Measurements from ENCODE around the gene WNT7B. TPM values are rescaled to one million over a fixed set of nuclear protein-coding genes. Genes with fewer than 3 reads are reported as not detected.

Gene WNT7B
- polyA plus RNA-seq, 4 donors: 0.03 to 0.22 (median 0.03) TPM; not detected in 1

GRCh38 chr22:45999379-45999971, 22.5 kb upstream of the WNT7B start:
- 87 to 89% (median 88%) methylated on average over 14 of the region's 14 CpGs for WGBS, 3 donors
- no peak overlapping the region for H3K27ac ChIP-seq (ENCODE audit: low read depth in 1 of 3, low read length in 2 of 3)
- peaks cover 0 to 10% (median 0%) of the 10 kb centered on the region in 3 donors for H3K4me1 ChIP-seq (ENCODE audit: control insufficient read depth in 3 of 3, insufficient read depth in 2 of 3, low read depth in 1 of 3, low read length in 2 of 3)
- no peaks in the 10 kb centered on the region for H3K9me3 ChIP-seq (ENCODE audit: control insufficient read depth in 2 of 2, insufficient read depth in 1 of 2, low read depth in 1 of 2, low read length in 1 of 2)
- H3K27me3 ChIP-seq (ENCODE audit: control insufficient read depth in 3 of 3, insufficient read depth in 3 of 3, low read length in 3 of 3): no peaks in the 10 kb centered on the region
- no peaks in the 10 kb centered on the region for H3K36me3 ChIP-seq (ENCODE audit: control insufficient read depth in 3 of 3, insufficient read depth in 2 of 3, low read depth in 1 of 3, low read length in 3 of 3)
- DNase-seq: no peak
- H3K4me3 ChIP-seq (ENCODE audit: low read depth in 1 of 3, low read length in 3 of 3): no peak overlapping the region
- FAIRE-seq: no peak

- Histone ChIP-seq H3K36me3 (ENCODE audit: control insufficient read depth in 3 of 3, insufficient read depth in 2 of 3, low read depth in 1 of 3, low read length in 3 of 3) (no peaks in the 10 kb centered on the region), H3K4me3 (ENCODE audit: low read depth in 1 of 3, low read length in 3 of 3) (no peak overlapping the region), H3K9me3 (ENCODE audit: control insufficient read depth in 2 of 2, insufficient read depth in 1 of 2, low read depth in 1 of 2, low read length in 1 of 2) (no peaks in the 10 kb centered on the region), H3K27ac (ENCODE audit: low read depth in 1 of 3, low read length in 2 of 3) (peak overlapping the region in 1 of 3 donors; percentile 87), H3K4me1 (ENCODE audit: control insufficient read depth in 3 of 3, insufficient read depth in 2 of 3, low read depth in 1 of 3, low read length in 2 of 3) (peaks cover 0 to 10% (median 0%) of the 10 kb centered on the region in 3 donors), H3K27me3 (ENCODE audit: control insufficient read depth in 3 of 3, insufficient read depth in 3 of 3, low read length in 3 of 3) (no peaks in the 10 kb centered on the region)
- WGBS, 3 donors: 70 to 72% (median 71%) methylated on average over 13 of the region's 13 CpGs
- FAIRE-seq (no peak), DNase-seq (no peak)
These were observed 21.8 kb upstream of the WNT7B start for GRCh38 chr22:45998638-45999378.

- Histone ChIP-seq H3K4me1 (ENCODE audit: control insufficient read depth in 3 of 3, insufficient read depth in 2 of 3, low read depth in 1 of 3, low read length in 2 of 3) (peaks cover 0 to 10% (median 0%) of the 10 kb centered on the region in 3 donors), H3K36me3 (ENCODE audit: control insufficient read depth in 3 of 3, insufficient read depth in 2 of 3, low read depth in 1 of 3, low read length in 3 of 3) (no peaks in the 10 kb centered on the region), H3K27ac (ENCODE audit: low read depth in 1 of 3, low read length in 2 of 3) (peak overlapping the region in 2 of 3 donors; percentile 18 to 87), H3K27me3 (ENCODE audit: control insufficient read depth in 3 of 3, insufficient read depth in 3 of 3, low read length in 3 of 3) (no peaks in the 10 kb centered on the region), H3K4me3 (ENCODE audit: low read depth in 1 of 3, low read length in 3 of 3) (no peak overlapping the region), H3K9me3 (ENCODE audit: control insufficient read depth in 2 of 2, insufficient read depth in 1 of 2, low read depth in 1 of 2, low read length in 1 of 2) (no peaks in the 10 kb centered on the region)
- FAIRE-seq (no peak), DNase-seq (no peak)
- WGBS, 3 donors: 61 to 64% (median 63%) methylated on average over 16 to 17 of the region's 17 CpGs
These were observed 21.0 kb upstream of the WNT7B start for GRCh38 chr22:45997777-45998637.

DNA sequence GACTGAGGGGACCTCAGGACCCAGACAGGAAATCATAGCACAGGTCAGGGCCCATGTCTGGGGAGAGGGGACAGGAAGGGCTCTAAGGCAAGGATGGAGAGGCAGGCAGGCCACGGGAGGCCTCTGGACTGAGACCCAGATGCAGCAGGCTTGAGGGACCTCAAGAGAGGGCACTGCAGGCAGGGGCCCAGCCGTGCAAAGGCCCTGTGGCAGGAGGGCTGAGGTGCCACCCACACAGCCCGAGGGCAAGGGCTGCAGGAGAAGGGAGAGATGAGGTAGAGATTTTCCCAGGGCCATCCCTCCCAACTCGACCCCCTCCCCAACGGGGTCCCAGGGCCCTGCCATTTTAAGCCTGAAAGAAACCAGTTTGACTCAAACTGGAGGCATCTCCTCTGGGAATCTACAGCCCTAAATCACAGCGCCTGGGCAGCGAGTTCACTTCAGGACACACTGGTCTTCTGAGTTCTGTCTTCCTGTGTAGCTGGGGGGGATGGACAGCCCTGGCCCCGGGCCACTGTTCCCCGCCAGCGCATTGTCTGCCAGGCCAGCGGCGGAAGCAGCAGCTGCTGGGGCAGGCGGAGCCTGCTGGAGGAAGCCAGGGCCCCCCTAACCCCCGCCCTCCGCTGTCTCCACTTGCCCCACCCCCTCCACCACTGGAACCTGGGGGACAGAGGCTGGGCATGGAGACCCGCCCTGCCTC, 20.3 kb upstream of the WNT7B start:
- H3K27me3 ChIP-seq (ENCODE audit: control insufficient read depth in 3 of 3, insufficient read depth in 3 of 3, low read length in 3 of 3): no peaks in the 10 kb centered on the region
- FAIRE-seq: no peak
- no peaks in the 10 kb centered on the region for H3K9me3 ChIP-seq (ENCODE audit: control insufficient read depth in 2 of 2, insufficient read depth in 1 of 2, low read depth in 1 of 2, low read length in 1 of 2)
- peak overlapping the region; percentile 18 to 89 (median 37) for H3K27ac ChIP-seq (ENCODE audit: low read depth in 1 of 3, low read length in 2 of 3)
- DNase-seq: peak; percentile 17 to 66
- H3K4me1 ChIP-seq (ENCODE audit: control insufficient read depth in 3 of 3, insufficient read depth in 2 of 3, low read depth in 1 of 3, low read length in 2 of 3): peaks cover 0 to 10% (median 0%) of the 10 kb centered on the region in 3 donors
- H3K4me3 ChIP-seq (ENCODE audit: low read depth in 1 of 3, low read length in 3 of 3): no peak overlapping the region
- H3K36me3 ChIP-seq (ENCODE audit: control insufficient read depth in 3 of 3, insufficient read depth in 2 of 3, low read depth in 1 of 3, low read length in 3 of 3): no peaks in the 10 kb centered on the region
- WGBS, 3 donors: 16 to 23% (median 16%) methylated on average over 11 to 16 of the region's 16 CpGs

- Histone ChIP-seq H3K4me1 (ENCODE audit: control insufficient read depth in 3 of 3, insufficient read depth in 2 of 3, low read depth in 1 of 3, low read length in 2 of 3) (peaks cover 0 to 10% (median 0%) of the 10 kb centered on the region in 3 donors), H3K36me3 (ENCODE audit: control insufficient read depth in 3 of 3, insufficient read depth in 2 of 3, low read depth in 1 of 3, low read length in 3 of 3) (no peaks in the 10 kb centered on the region), H3K27me3 (ENCODE audit: control insufficient read depth in 3 of 3, insufficient read depth in 3 of 3, low read length in 3 of 3) (no peaks in the 10 kb centered on the region), H3K4me3 (ENCODE audit: low read depth in 1 of 3, low read length in 3 of 3) (no peak overlapping the region), H3K27ac (ENCODE audit: low read depth in 1 of 3, low read length in 2 of 3) (peak overlapping the region in 2 of 3 donors; percentile 37 to 89), H3K9me3 (ENCODE audit: control insufficient read depth in 2 of 2, insufficient read depth in 1 of 2, low read depth in 1 of 2, low read length in 1 of 2) (no peaks in the 10 kb centered on the region)
- FAIRE-seq (no peak), DNase-seq (no peak)
- 70 to 88% (median 82%) methylated on average over 25 to 29 of the region's 29 CpGs for WGBS, 3 donors
These were observed 19.5 kb upstream of the WNT7B start for GRCh38 chr22:45996241-45997076.

GRCh38 chr22:45995405-45996101, 18.6 kb upstream of the WNT7B start:
- DNase-seq (no peak), FAIRE-seq (no peak)
- Histone ChIP-seq H3K27me3 (ENCODE audit: control insufficient read depth in 3 of 3, insufficient read depth in 3 of 3, low read length in 3 of 3) (no peaks in the 10 kb centered on the region), H3K27ac (ENCODE audit: low read depth in 1 of 3, low read length in 2 of 3) (peak overlapping the region in 1 of 3 donors; percentile 89), H3K36me3 (ENCODE audit: control insufficient read depth in 3 of 3, insufficient read depth in 2 of 3, low read depth in 1 of 3, low read length in 3 of 3) (no peaks in the 10 kb centered on the region), H3K4me1 (ENCODE audit: control insufficient read depth in 3 of 3, insufficient read depth in 2 of 3, low read depth in 1 of 3, low read length in 2 of 3) (peaks cover 0 to 10% (median 0%) of the 10 kb centered on the region in 3 donors), H3K4me3 (ENCODE audit: low read depth in 1 of 3, low read length in 3 of 3) (no peak overlapping the region), H3K9me3 (ENCODE audit: control insufficient read depth in 2 of 2, insufficient read depth in 1 of 2, low read depth in 1 of 2, low read length in 1 of 2) (no peaks in the 10 kb centered on the region)
- WGBS, 3 donors: 83 to 88% (median 85%) methylated on average over 26 to 27 of the region's 27 CpGs
